ENCODE data around the gene EXOSC1.
A peak's percentile ranks its signal among the peaks of the same experiment; 100 is the strongest.

The EXOSC1 gene

GRCh38 chr10:97399843-97400545 is 45.8 kb downstream of the EXOSC1 start:
- TF ChIP-seq CTCF (IDR thresholded peaks at IDR 0.05; ENCODE audit: insufficient read depth, low read length) (no peak), SPI1 (IDR thresholded peaks at IDR 0.05; ENCODE audit: borderline replicate concordance, low read depth) (no peak), POLR2AphosphoS5 (IDR thresholded peaks at IDR 0.05; ENCODE audit: low read depth) (no peak), GABPA (IDR thresholded peaks at IDR 0.05; ENCODE audit: low read depth) (no peak), REST (IDR thresholded peaks at IDR 0.05; ENCODE audit: insufficient replicate concordance, low read depth) (no peak)
- Histone ChIP-seq H3K27ac (replicated peaks) (peak overlapping the region; percentile 94), H3K27me3 (ENCODE audit: insufficient read depth, poor library complexity, severe bottlenecking) (no peaks in the 10 kb centered on the region), H3K4me3 (replicated peaks; ENCODE audit: insufficient read depth, low read length) (peak overlapping the region; percentile 95)
- peak; percentile 56 to 75 for DNase-seq (ENCODE audit: low read depth in 1 of 2, low spot score in 1 of 2)

GRCh38 chr10:97396056-97396455 is 49.8 kb downstream of the EXOSC1 start:
- Histone ChIP-seq H3K4me3 (replicated peaks; ENCODE audit: insufficient read depth, low read length) (no peak overlapping the region), H3K27me3 (ENCODE audit: insufficient read depth, poor library complexity, severe bottlenecking) (no peaks in the 10 kb centered on the region), H3K27ac (replicated peaks) (no peak overlapping the region)
- no peak for DNase-seq (ENCODE audit: low read depth in 1 of 2, low spot score in 1 of 2)
- no peak for TF ChIP-seq POLR2AphosphoS5 (IDR thresholded peaks at IDR 0.05; ENCODE audit: low read depth)
- no peak for TF ChIP-seq CTCF (IDR thresholded peaks at IDR 0.05; ENCODE audit: insufficient read depth, low read length)
- TF ChIP-seq REST (IDR thresholded peaks at IDR 0.05; ENCODE audit: insufficient replicate concordance, low read depth), result no peak
- TF ChIP-seq SPI1 (IDR thresholded peaks at IDR 0.05; ENCODE audit: borderline replicate concordance, low read depth), result no peak
- TF ChIP-seq GABPA (IDR thresholded peaks at IDR 0.05; ENCODE audit: low read depth), result no peak

GRCh38 chr10:97393034-97393573 is 52.7 kb downstream of the EXOSC1 start:
- TF ChIP-seq SPI1 (IDR thresholded peaks at IDR 0.05; ENCODE audit: borderline replicate concordance, low read depth) (no peak), GABPA (IDR thresholded peaks at IDR 0.05; ENCODE audit: low read depth) (no peak), REST (IDR thresholded peaks at IDR 0.05; ENCODE audit: insufficient replicate concordance, low read depth) (no peak), CTCF (IDR thresholded peaks at IDR 0.05; ENCODE audit: insufficient read depth, low read length) (no peak), POLR2AphosphoS5 (IDR thresholded peaks at IDR 0.05; ENCODE audit: low read depth) (no peak)
- DNase-seq (ENCODE audit: low read depth in 1 of 2, low spot score in 1 of 2), result no peak
- Histone ChIP-seq H3K27ac (replicated peaks) (no peak overlapping the region), H3K4me3 (replicated peaks; ENCODE audit: insufficient read depth, low read length) (no peak overlapping the region), H3K27me3 (ENCODE audit: insufficient read depth, poor library complexity, severe bottlenecking) (no peaks in the 10 kb centered on the region)

Measured in HL-60 (cell line).